KMS-11 (cell line): ENCODE data around the gene ACYP1.

Experiments
- H2AFZ ChIP-seq: fragments of 200-600 bp; sonication (generic); 2 replicates; pipeline ENCODE4 v1.6.1; 2016; ENCODE audit warnings: antibody characterized with exemption, mixed run types, low read depth
- H3K27ac ChIP-seq: fragments of 200-600 bp; sonication (generic); 2 replicates; pipeline ENCODE4 v1.6.1; 2016; ENCODE audit warnings: mild to moderate bottlenecking, mixed run types
- H3K27me3 ChIP-seq: fragments of 200-600 bp; sonication (generic); 2 replicates; pipeline ENCODE4 v1.6.1; 2017; ENCODE audit warnings: mild to moderate bottlenecking, low read depth, mixed run types, moderate library complexity; ENCODE audit not compliant: insufficient read depth
- H3K36me3 ChIP-seq: fragments of 200-600 bp; sonication (generic); 2 replicates; pipeline ENCODE4 v1.6.1; 2017; ENCODE audit warnings: mild to moderate bottlenecking, mixed run types; ENCODE audit not compliant: insufficient read depth
- H3K4me1 ChIP-seq: fragments of 200-600 bp; sonication (generic); 2 replicates; pipeline ENCODE4 v1.6.1; 2016; ENCODE audit warnings: mild to moderate bottlenecking, low read depth, mixed run types; ENCODE audit not compliant: poor library complexity, severe bottlenecking
- H3K4me2 ChIP-seq: fragments of 200-600 bp; sonication (generic); 2 replicates; pipeline ENCODE4 v1.7.0; 2016; ENCODE audit warnings: mild to moderate bottlenecking, mixed run types
- H3K4me3 ChIP-seq: fragments of 200-600 bp; sonication (generic); IDR thresholded peaks from 2 replicates; pipeline ENCODE4 v1.6.1; 2017; ENCODE audit warnings: low read depth, low read length, mixed read lengths; ENCODE audit not compliant: insufficient read depth
- H3K79me2 ChIP-seq: fragments of 200-600 bp; sonication (generic); 2 replicates; pipeline ENCODE4 v1.6.1; 2016; ENCODE audit warnings: low read depth, mixed run types; ENCODE audit not compliant: insufficient read depth
- H3K9ac ChIP-seq: fragments of 200-600 bp; sonication (generic); 2 replicates; pipeline ENCODE4 v1.6.1; 2016; ENCODE audit warnings: mild to moderate bottlenecking, mixed run types
- H4K20me1 ChIP-seq: fragments of 200-600 bp; sonication (generic); 2 replicates; pipeline ENCODE4 v1.6.1; 2016; ENCODE audit warnings: mild to moderate bottlenecking, mixed run types; ENCODE audit not compliant: insufficient read depth
- CTCF ChIP-seq: fragments of 200-600 bp; sonication (generic); conservative IDR thresholded peaks from 2 replicates; pipeline ENCODE4 v1.6.1; 2017; ENCODE audit warnings: low read depth, mild to moderate bottlenecking, antibody characterized with exemption, low read length, moderate library complexity, mixed read lengths

Gene ACYP1

GRCh38 chr14:75088566-75089373, 24.9 kb upstream of the ACYP1 start:
- H2AFZ ChIP-seq = no peak overlapping the region
- H3K4me3 ChIP-seq = no peak overlapping the region
- no peaks in the 10 kb centered on the region for H3K4me1 ChIP-seq
- no peaks in the 10 kb centered on the region for H3K36me3 ChIP-seq
- TF ChIP-seq CTCF = peak; percentile 74
- H3K27ac ChIP-seq = no peak overlapping the region
- no peak overlapping the region for H3K9ac ChIP-seq
- no peaks in the 10 kb centered on the region for H4K20me1 ChIP-seq
- H3K79me2 ChIP-seq = no peaks in the 10 kb centered on the region
- no peak overlapping the region for H3K4me2 ChIP-seq
- H3K27me3 ChIP-seq = no peaks in the 10 kb centered on the region

GRCh38 chr14:75088153-75088552, 24.3 kb upstream of the ACYP1 start:
- Histone ChIP-seq H3K36me3 (no peaks in the 10 kb centered on the region), H3K4me3 (no peak overlapping the region), H3K27me3 (no peaks in the 10 kb centered on the region), H3K27ac (no peak overlapping the region), H3K9ac (no peak overlapping the region), H2AFZ (no peak overlapping the region), H3K4me1 (no peaks in the 10 kb centered on the region), H3K4me2 (no peak overlapping the region), H4K20me1 (no peaks in the 10 kb centered on the region), H3K79me2 (no peaks in the 10 kb centered on the region)
- no peak for TF ChIP-seq CTCF

- Histone ChIP-seq H3K4me1 (no peaks in the 10 kb centered on the region), H3K4me2 (no peak overlapping the region), H3K9ac (no peak overlapping the region), H3K4me3 (no peak overlapping the region), H3K79me2 (no peaks in the 10 kb centered on the region), H4K20me1 (no peaks in the 10 kb centered on the region), H3K27ac (no peak overlapping the region), H3K36me3 (no peaks in the 10 kb centered on the region), H3K27me3 (no peaks in the 10 kb centered on the region), H2AFZ (no peak overlapping the region)
- no peak for TF ChIP-seq CTCF
Observed at GRCh38 chr14:75084513-75084912, 20.7 kb upstream of the ACYP1 start.

GRCh38 chr14:75083271-75083670, 19.4 kb upstream of the ACYP1 start:
- Histone ChIP-seq H2AFZ (no peak overlapping the region), H4K20me1 (no peaks in the 10 kb centered on the region), H3K4me2 (no peak overlapping the region), H3K27me3 (no peaks in the 10 kb centered on the region), H3K27ac (no peak overlapping the region), H3K4me1 (no peaks in the 10 kb centered on the region), H3K4me3 (no peak overlapping the region), H3K79me2 (no peaks in the 10 kb centered on the region), H3K36me3 (no peaks in the 10 kb centered on the region), H3K9ac (no peak overlapping the region)
- no peak for TF ChIP-seq CTCF
